OCI-LY7 (cell line): ENCODE measurements around the gene ZNF232. TPM values are rescaled to one million over a fixed set of nuclear protein-coding genes. Genes with fewer than 3 reads are reported as not detected.
"Not testable (repeated sequence)": the region's sequence is repeated elsewhere in the genome, so short reads cannot be mapped to it uniquely, and the experiment has no call there.

Experiments used
- BruUV-seq: library from RNA; stranded (reverse); fragments of 400-500 nt; replicated peaks from 2 replicates; lab custom pipeline; 2021; lab: Mats Ljungman, UMichigan
- CTCF ChIA-PET: fragments of 300-600 bp; sonication (Branson Sonifier 250); formaldehyde crosslinking; loops from one replicate; lab custom pipeline; 2022; ENCODE audit warnings: antibody characterized with exemption; ENCODE audit not compliant: unreplicated experiment; lab: Charles Lee
- POLR2A ChIA-PET: fragments of 300-600 bp; sonication (Branson Sonifier 250); formaldehyde crosslinking; loops from one replicate; lab custom pipeline; 2022; ENCODE audit warnings: antibody characterized with exemption; lab: Charles Lee
- DNase-seq: peaks from one replicate; pipeline ENCODE4 v3.0.0-alpha.2; 2015; ENCODE audit warnings: low spot score
- H2AFZ ChIP-seq: fragments of 200-600 bp; sonication (generic), shearing (Covaris generic); 2 replicates; pipeline ENCODE4 v1.6.1; 2014; ENCODE audit warnings: mild to moderate bottlenecking, antibody characterized with exemption, low read length, moderate library complexity
- H3K27ac ChIP-seq: fragments of 200-600 bp; sonication (generic); 2 replicates; pipeline ENCODE4 v1.5.1; 2014; ENCODE audit warnings: mixed run types, low read depth, mild to moderate bottlenecking, moderate library complexity, low read length, inconsistent platforms; ENCODE audit not compliant: poor library complexity, severe bottlenecking
- H3K36me3 ChIP-seq: fragments of 200-600 bp; sonication (generic); 2 replicates; pipeline ENCODE4 v1.6.1; 2014; ENCODE audit warnings: mild to moderate bottlenecking, antibody characterized with exemption, low read length, moderate library complexity, mixed read lengths; ENCODE audit not compliant: insufficient read depth
- H3K4me1 ChIP-seq: fragments of 200-600 bp; sonication (generic); 2 replicates; pipeline ENCODE4 v1.5.1; 2014; ENCODE audit warnings: mild to moderate bottlenecking, low read length; ENCODE audit not compliant: insufficient read depth, poor library complexity, severe bottlenecking
- H3K4me2 ChIP-seq: fragments of 200-600 bp; sonication (generic); 2 replicates; pipeline ENCODE4 v1.6.1; 2014; ENCODE audit warnings: mild to moderate bottlenecking, low read length
- H3K4me3 ChIP-seq: fragments of 200-600 bp; sonication (generic); 2 replicates; pipeline ENCODE4 v1.5.1; 2014; ENCODE audit warnings: mild to moderate bottlenecking, low read depth, low read length; ENCODE audit not compliant: poor library complexity, severe bottlenecking
- H3K79me2 ChIP-seq: fragments of 200-600 bp; sonication (generic); 2 replicates; pipeline ENCODE4 v1.6.1; 2016; ENCODE audit warnings: low read depth, mild to moderate bottlenecking, low read length, moderate library complexity, mixed read lengths; ENCODE audit not compliant: insufficient read depth
- H3K9me2 ChIP-seq: fragments of 200-600 bp; sonication (generic); 2 replicates; pipeline ENCODE4 v1.6.1; 2016; ENCODE audit warnings: mild to moderate bottlenecking, low read length, mixed read lengths; ENCODE audit not compliant: insufficient read depth
- H3K9me3 ChIP-seq: fragments of 200-600 bp; sonication (generic); 2 replicates; pipeline ENCODE4 v1.6.1; 2014; ENCODE audit warnings: mild to moderate bottlenecking, mixed run types, low read length, mixed read lengths
- H4K20me1 ChIP-seq: fragments of 200-600 bp; sonication (generic); 2 replicates; pipeline ENCODE4 v1.6.1; 2014; ENCODE audit warnings: mild to moderate bottlenecking, antibody characterized with exemption, low read length, moderate library complexity, mixed read lengths; ENCODE audit not compliant: insufficient read depth
- CTCF ChIP-seq: fragments of 200-600 bp; sonication (generic); conservative IDR thresholded peaks from 2 replicates; pipeline ENCODE4 v1.5.1; 2014; ENCODE audit warnings: mild to moderate bottlenecking, antibody characterized with exemption, low read length, moderate library complexity, mixed read lengths
- EZH2phosphoT487 ChIP-seq: fragments of 200-600 bp; sonication (generic); IDR thresholded peaks from 2 replicates; pipeline ENCODE4 v1.6.1; 2018; ENCODE audit warnings: low read depth, borderline replicate concordance, mild to moderate bottlenecking, mixed run types, antibody characterized with exemption, low read length, moderate library complexity, mixed read lengths
- intact Hi-C: fragments of 100-400 bp; cut with micrococcal nuclease; formaldehyde crosslinking; loops from one replicate; pipeline ENCODE4 v1.10.0; 2022; ENCODE audit not compliant: unreplicated experiment
- total RNA-seq, 2 experiments: library from RNA; depleted of rRNA in 1 of 2; stranded (reverse); fragments of >200 nt in 1 of 2; shearing (Covaris generic) in 1 of 2; gene quantifications; 2 replicates each; pipeline ENCODE4 v1.2.3, GENCODE V29; 2014 to 2022

The ZNF232 gene
- total RNA-seq, 2 experiments from 2014 or later, result 21.3 to 28.3 TPM

- H3K4me3 ChIP-seq, result no peak overlapping the region
- intact Hi-C loops, result no loop called here
- no peaks in the 10 kb centered on the region for H3K79me2 ChIP-seq
- H3K9me3 ChIP-seq, result no peaks in the 10 kb centered on the region
- no peak overlapping the region for H3K27ac ChIP-seq
- no peak overlapping the region for H2AFZ ChIP-seq
- H3K4me2 ChIP-seq, result no peak overlapping the region
- H3K9me2 ChIP-seq, result no peaks in the 10 kb centered on the region
- TF ChIP-seq CTCF, result no peak
- no peak for TF ChIP-seq EZH2phosphoT487
- H3K36me3 ChIP-seq, result no peaks in the 10 kb centered on the region
- no TSS peak for BruUV-seq
- no peaks in the 10 kb centered on the region for H4K20me1 ChIP-seq
- POLR2A ChIA-PET, result no interaction called here
- no peak for DNase-seq
- H3K4me1 ChIP-seq, result no peaks in the 10 kb centered on the region
- CTCF ChIA-PET, result no interaction called here
Observed at GRCh38 chr17:5126719-5127488, 15.2 kb upstream of the ZNF232 start.

GRCh38 chr17:5124896-5125295 lies 13.2 kb upstream of the ZNF232 start:
- H3K36me3 ChIP-seq, H3K79me2 ChIP-seq, DNase-seq, H3K9me3 ChIP-seq, CTCF ChIA-PET, BruUV-seq, H3K9me2 ChIP-seq, H2AFZ ChIP-seq, H3K4me1 ChIP-seq, H3K27ac ChIP-seq, H3K4me2 ChIP-seq, H3K4me3 ChIP-seq, H4K20me1 ChIP-seq, intact Hi-C loops: not testable (repeated sequence)
- POLR2A ChIA-PET, result interaction anchor here (0.6 kb wide), 1 partner anchor 311 kb away, joined by 3 read pairs; no protein-coding TSS in a partner anchor

- H3K79me2 ChIP-seq, H3K9me3 ChIP-seq, H2AFZ ChIP-seq, H3K36me3 ChIP-seq, intact Hi-C loops, H3K9me2 ChIP-seq, H4K20me1 ChIP-seq, H3K4me2 ChIP-seq, DNase-seq, BruUV-seq, H3K27ac ChIP-seq, CTCF ChIA-PET, H3K4me1 ChIP-seq, POLR2A ChIA-PET, H3K4me3 ChIP-seq: not testable (repeated sequence)
Observed at GRCh38 chr17:5124125-5124760, 12.6 kb upstream of the ZNF232 start.
